ENCODE measurements around the gene RTF2.

The RTF2 gene, protein sequence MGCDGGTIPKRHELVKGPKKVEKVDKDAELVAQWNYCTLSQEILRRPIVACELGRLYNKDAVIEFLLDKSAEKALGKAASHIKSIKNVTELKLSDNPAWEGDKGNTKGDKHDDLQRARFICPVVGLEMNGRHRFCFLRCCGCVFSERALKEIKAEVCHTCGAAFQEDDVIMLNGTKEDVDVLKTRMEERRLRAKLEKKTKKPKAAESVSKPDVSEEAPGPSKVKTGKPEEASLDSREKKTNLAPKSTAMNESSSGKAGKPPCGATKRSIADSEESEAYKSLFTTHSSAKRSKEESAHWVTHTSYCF

GRCh38 chr20:56468316-56469076 is at the start of gene RTF2:
TSS of gene RTF2 (plus strand) at chr20:56468627. CDS start at chr20:56468698, 71 bp downstream.
- peak; percentile 96 for DNase-seq

DNA sequence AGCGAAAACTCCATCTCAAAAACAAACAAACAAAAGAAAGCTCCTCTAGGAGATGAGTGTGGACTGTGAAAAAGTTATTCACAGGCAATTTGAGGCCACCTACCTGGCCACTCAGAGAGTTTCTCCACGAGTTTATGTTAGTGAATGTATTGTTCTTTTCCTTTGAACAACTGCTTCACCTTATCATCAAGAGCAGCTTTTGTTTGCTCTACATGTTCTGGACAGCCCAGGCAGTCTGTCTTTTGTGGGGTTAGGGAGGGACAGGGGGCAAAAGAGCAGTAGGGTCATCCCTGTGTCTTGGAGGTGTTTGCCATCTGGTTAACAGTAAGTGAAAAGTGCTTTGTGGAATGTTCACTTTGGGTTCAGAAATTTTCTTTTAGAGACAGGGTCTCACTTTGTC is 48.4 kb upstream of the RTF2 start:
- no peak for DNase-seq

DNA sequence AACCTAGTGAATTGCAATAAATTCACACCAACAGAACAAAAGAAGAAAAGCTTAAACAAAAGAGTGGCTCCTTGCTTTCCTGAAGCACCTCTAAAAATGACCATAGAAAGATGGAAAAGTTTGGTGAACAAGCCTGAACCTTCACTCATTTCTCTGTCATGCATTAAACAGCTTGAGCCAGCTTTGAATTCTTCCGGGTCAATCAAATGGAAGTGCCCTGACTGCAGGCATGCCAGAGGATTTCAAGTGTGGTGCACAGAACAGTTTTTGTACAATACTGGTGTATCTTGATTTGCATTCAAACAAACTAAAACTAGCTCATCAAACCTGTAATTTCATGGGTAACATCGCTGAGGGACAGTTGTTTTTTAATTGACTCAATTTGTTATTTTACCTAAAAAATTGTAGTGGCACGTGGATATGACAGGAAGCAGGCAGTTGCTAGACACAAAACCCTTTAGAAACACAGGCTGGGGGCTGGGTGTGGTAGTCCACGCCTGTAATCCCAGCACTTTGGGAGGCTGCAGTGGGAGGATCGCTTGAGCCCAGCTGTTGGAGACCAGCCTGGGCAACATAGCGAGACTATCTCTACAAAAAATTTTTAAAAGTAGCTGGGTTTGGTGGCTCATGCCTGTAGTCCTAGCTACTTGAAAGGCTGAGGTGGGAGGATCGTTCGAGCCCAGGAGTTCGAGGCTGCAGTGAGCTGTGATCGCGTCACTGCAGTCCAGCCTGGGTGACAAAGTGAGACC is 47.3 kb upstream of the RTF2 start:
- no peak for DNase-seq

DNA sequence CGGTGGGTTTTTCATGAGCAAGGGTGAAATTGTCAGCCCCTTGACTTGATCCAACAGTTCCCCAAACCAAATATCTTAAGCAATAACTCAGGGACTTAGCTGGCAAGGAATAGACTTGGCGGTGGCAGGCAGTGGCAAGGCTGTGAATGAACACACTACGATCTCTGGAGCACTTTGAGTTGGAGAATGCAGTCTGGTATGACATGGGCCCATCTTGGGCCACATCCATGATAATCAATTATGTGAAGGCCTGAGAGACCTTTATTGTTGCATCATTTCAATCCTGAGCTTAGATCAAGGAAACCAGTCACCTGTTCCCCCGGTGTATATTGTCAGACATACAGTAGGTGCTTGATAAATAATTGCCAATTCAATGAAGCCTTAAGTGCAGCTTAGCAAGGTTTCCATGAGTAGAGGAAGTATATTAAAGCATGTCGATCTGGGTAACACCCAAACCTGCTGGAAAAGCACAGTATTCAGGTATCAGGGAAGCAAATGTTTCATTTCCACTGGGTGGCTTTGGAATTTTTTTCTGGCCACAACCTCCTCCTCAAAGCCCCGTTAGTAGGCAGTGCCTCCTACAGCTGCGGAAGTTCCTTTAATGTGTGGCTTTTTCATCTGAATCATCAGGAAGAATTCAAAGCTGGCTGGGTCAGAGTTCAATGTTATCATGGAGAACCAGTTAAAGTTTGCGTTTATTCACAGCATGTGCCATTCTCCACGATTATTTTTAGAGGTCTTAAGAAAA is 46.2 kb upstream of the RTF2 start:
- DNase-seq, result no peak

DNA sequence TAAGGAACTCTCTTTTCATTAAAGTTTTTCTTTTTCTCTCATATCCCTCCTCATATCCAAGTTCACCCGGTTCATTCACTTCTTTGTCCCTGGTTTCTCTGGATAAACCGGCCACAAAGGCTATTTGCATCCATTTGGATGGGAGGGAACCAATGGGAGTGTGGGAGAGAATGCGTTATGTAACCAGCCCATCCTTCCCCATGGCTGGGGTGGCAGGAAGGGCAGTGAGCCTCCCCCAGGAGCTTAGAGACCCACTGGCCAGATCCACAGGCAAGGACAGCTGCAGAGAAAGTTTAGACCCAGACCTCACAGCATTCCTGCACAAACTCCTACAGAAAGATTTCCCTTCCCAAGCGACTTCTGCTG is 45.6 kb upstream of the RTF2 start:
- no peak for DNase-seq

DNA sequence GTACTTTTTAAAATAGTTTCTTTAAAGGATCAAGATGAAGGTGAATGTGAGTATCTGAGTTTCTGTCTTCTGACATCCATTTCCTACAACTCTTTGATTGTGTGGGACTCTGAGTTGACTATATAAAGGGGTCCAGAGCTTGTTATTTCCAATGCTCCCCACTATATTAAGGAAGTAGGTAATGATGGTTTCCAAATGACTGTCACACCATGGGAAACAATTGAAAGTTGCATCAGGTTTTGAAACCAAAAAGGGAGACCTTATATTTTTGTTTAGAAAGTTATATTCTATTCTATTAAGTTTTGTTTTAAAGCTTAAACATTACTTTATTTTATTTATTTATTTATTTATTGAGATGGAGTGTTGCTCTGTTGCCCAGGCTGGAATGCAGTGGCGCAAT is 45.2 kb upstream of the RTF2 start:
- no peak for DNase-seq

GRCh38 chr20:56423886-56424285 is 44.5 kb upstream of the RTF2 start:
- DNase-seq, result no peak

GRCh38 chr20:56424931-56425330 is 43.5 kb upstream of the RTF2 start:
- no peak for DNase-seq

- DNase-seq, result no peak
Measured at GRCh38 chr20:56426026-56426425, 42.4 kb upstream of the RTF2 start.

DNA sequence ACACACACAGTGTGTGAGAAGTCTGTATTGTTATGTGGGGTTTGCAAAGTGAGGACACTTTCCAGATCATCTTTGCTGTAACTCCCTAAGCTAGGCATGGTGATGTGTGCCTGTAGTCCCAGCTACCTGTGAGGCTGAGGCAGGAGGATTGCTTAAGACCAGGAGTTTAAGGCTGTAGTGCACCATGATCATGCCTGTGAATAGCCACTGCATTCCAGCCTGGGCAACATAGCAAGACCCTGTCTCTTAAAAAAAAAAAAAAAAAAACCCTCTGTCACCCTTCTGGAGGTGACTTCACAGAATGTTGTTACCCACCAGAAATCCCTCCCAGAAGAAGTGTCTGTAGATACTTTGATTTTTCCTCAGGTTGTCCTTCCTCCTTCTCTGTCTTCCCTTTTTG is 41.5 kb upstream of the RTF2 start:
- DNase-seq, result no peak

DNA sequence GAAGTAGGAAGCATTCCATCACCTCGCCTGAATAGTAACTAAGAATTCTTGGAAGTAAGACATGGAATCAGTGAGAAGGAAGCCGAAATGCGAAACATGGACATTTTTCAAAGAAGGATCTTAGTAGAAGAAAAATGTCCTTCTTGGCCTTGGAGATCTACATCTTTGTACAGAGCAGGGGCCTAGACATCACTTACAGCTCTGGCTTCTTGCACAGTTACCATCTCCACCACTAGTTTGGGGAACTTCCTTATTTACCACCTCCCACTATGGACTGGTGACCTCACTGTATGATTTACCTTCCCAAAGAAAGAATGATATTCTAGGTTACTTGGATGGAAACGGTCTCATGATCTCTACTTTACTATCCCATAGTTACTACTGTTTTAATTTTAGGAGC is 40.6 kb upstream of the RTF2 start:
- no peak for DNase-seq

GRCh38 chr20:56428410-56428809 is 40.0 kb upstream of the RTF2 start:
- no peak for DNase-seq

DNA sequence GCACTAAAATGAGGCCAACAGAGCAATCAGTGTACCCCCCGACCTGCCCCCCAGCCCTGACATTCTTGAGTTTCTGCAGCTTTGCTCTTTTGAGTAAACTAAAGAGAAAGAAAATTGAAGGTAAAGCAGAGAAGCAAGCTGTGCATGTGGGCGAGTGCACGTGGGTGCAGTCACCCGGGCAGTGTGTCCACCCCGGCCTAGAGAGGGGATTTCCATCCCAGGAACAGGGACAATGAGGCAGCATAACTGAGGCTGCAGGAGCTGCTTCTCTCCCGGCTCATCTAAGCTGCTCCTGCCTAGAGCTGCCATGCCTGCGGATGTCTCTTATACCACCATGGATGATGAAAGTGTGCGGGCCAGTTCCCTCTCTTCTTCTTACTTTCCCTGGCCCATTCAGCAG is 39.5 kb upstream of the RTF2 start:
- DNase-seq, result no peak

GRCh38 chr20:56429502-56429901 is 38.9 kb upstream of the RTF2 start:
- no peak for DNase-seq

GRCh38 chr20:56429941-56430340 is 38.5 kb upstream of the RTF2 start:
- no peak for DNase-seq

DNA sequence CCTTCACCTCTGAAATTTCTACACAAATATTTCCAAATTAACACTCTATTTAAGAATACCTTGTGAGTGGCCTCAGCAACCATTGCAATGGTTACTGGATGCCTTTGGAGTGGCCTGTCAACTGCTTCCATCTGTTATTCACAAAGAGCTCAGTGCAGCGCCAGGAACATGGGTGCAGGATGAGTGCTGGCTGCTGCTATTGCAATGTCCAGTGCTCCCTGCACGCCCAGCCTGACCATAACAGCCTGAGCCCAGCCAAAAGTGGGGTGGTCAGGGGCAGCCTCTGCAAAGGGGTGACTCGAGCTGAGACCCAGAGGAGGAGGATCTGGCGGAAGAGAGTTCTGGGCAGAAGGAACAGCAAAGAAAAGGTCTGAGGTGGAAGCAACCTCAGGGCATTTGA is 38.0 kb upstream of the RTF2 start:
- no peak for DNase-seq

- DNase-seq, result no peak
Measured at GRCh38 chr20:56430957-56431356, 37.5 kb upstream of the RTF2 start.

DNA sequence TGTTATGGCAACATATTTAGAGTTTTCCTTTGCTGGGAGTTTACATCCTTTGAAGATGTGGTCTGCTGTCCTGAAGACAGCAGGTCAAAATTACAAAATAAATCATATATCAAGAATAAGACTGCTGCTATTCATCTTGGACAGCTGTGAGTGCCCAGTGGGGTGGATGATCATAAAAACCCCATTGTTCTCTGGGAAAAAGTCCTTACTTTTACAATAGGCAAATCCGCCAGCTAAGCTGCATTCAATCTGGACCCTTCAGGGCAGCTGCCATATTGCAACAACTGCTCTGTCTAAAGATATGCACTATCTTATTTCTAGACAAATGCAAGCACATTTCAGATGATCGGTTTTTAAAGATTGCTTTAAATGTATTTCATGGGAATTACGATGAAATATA is 37.0 kb upstream of the RTF2 start:
- DNase-seq, result no peak

DNA sequence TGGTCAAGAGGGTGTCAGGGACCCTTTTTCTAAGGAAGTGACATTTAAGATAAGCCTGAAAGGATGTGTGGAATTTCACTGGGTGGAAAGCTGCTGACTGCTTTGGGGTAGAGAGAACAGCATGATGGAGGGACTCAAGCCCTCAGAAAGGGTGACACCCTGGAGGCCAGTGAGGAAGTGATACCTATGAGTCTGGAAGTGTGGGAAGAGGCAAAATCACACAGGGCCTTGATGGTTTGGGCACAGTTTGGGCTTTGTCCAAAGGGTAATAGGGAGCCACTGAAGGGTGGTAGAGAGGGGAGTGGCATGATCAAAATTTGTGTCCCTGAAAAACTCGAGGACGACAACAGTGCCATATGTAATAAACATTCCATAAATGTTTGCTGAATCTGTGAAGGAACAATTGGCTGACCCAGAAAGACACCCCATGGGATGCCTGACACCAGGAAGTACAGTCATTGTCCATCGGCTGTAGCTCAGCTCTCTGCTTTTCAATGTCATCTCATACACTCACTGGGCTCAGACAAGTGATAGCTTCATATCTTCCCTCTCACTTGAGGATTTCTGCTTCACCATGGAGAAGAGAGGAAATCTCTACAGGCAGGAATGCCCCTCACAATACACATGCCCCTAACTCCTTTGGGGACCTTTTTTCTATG is 35.1 kb upstream of the RTF2 start:
- no peak for DNase-seq

DNA sequence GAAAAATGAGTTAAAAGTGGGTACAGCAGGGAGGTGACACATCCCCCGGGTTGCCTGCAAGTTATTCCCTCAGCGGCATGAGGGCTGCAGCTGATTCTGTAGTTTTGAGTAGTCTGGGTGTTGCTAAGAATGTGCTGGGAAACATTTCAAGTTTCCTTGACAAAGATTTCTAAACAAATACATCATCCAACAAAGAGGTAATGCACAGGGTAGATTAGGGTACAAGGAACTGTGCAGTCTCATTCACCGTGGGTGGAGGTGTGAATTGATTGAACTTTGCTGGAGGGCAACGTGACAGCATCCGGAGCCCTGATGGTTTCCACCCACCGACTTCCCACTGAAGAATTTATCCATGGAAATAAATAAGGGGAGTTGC is 34.6 kb upstream of the RTF2 start:
- peak; percentile 44 for DNase-seq

DNA sequence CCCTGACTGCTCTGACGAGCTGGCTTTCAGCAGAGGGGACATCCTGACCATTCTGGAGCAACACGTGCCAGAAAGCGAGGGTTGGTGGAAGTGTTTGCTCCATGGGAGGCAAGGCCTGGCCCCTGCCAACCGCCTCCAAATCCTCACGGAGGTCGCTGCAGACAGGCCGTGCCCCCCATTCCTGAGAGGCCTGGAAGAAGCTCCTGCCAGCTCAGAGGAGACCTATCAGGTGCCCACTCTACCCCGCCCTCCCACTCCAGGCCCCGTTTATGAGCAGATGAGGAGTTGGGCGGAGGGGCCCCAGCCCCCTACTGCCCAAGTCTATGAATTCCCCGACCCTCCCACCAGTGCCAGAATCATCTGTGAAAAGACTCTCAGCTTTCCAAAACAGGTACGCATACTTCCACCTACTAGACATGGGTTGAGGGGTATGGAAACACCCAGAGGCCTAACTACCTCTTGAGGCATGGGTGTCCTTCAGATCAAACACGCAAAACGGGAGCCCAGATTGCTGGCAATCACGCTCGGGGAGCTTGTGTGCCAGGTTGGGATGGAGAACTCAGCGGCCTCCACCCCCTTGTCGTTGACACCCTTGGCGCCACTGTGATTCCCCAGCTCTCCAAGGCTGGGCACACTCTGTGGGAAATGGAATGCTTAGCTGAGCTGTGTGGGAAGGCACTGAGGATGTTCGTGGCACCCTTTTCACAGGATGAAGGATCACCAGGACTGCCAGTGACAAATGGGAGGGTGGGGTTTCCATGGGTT is 31.0 kb upstream of the RTF2 start:
- no peak for DNase-seq

DNA sequence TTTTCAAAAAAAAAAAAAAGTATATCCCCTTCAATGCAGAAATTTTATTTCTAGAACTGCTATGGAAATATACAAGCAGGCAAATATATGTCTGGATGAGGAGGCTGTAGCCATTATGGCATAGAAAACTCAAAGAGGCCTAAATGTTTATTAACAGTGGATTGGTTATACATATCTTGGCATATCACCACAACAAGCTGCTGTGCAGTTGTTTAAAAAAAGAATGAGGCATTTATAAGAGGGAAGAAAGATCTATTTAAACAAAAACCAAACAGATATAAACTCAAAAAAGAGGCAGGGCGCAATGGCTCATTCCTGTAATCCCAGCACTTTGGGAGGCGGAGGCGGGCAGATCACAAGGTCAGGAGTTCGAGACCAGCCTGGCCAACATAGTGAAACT is 30.1 kb upstream of the RTF2 start:
- DNase-seq, result no peak

Measured in CD4-positive, alpha-beta T cell treated with Interleukin-17A for 1 hour (primary cell).